Chondrocyte (in vitro differentiated cells): ENCODE data around the gene MTG2. TPM values are rescaled to one million over a fixed set of nuclear protein-coding genes. Genes with fewer than 3 reads are reported as not detected.

Experiments used
- DNase-seq: peaks from one replicate; pipeline ENCODE4 v3.0.0; 2021; ENCODE audit warnings: mixed read lengths, low spot score
- H3K27ac Mint-ChIP-seq: one replicate; pipeline ENCODE4 v1.8.0; 2021; ENCODE audit warnings: mild to moderate bottlenecking, moderate library complexity, mixed read lengths; ENCODE audit not compliant: unreplicated experiment
- H3K27me3 Mint-ChIP-seq: 2 replicates; pipeline ENCODE4 v1.8.0; 2021; ENCODE audit warnings: low read depth, mixed read lengths
- H3K36me3 Mint-ChIP-seq: 2 replicates; pipeline ENCODE4 v1.8.0; 2021; ENCODE audit warnings: low read depth, mixed read lengths
- H3K4me1 Mint-ChIP-seq: 2 replicates; pipeline ENCODE4 v1.8.0; 2021; ENCODE audit warnings: low read depth, mild to moderate bottlenecking, mixed read lengths
- H3K4me3 Mint-ChIP-seq: one replicate; pipeline ENCODE4 v1.8.0; 2021; ENCODE audit warnings: mild to moderate bottlenecking, moderate library complexity, mixed read lengths; ENCODE audit not compliant: unreplicated experiment
- H3K9me3 Mint-ChIP-seq: 2 replicates; pipeline ENCODE4 v1.8.0; 2021; ENCODE audit warnings: low read depth, mixed read lengths
- CTCF ChIP-seq: fragments of 200-600 bp; sonication (generic); IDR thresholded peaks from 2 replicates; pipeline ENCODE4 v1.5.0; 2021; ENCODE audit warnings: antibody characterized with exemption, mild to moderate bottlenecking, moderate library complexity
- total RNA-seq: library from RNA; stranded (reverse); gene quantifications from 3 replicates; pipeline ENCODE4 v1.2.1, GENCODE V29; 2021

The MTG2 gene
- total RNA-seq, 1 donor from 2014 or later = 22.3 TPM

- peaks cover 17% of the 10 kb centered on the region for H3K4me1 Mint-ChIP-seq
- TF ChIP-seq CTCF = no peak
- no peaks in the 10 kb centered on the region for H3K9me3 Mint-ChIP-seq
- no peaks in the 10 kb centered on the region for H3K36me3 Mint-ChIP-seq
- no peak overlapping the region for H3K4me3 Mint-ChIP-seq
- H3K27ac Mint-ChIP-seq = no peak overlapping the region
- no peaks in the 10 kb centered on the region for H3K27me3 Mint-ChIP-seq
- DNase-seq = no peak
Observed at GRCh38 chr20:62235001-62235776, 52.4 kb downstream of the MTG2 start.

- DNase-seq = no peak
- Mint-ChIP-seq H3K9me3 (no peaks in the 10 kb centered on the region), H3K4me3 (no peak overlapping the region), H3K4me1 (peaks cover 22% of the 10 kb centered on the region), H3K27me3 (no peaks in the 10 kb centered on the region), H3K36me3 (no peaks in the 10 kb centered on the region), H3K27ac (no peak overlapping the region)
- no peak for TF ChIP-seq CTCF
Observed at GRCh38 chr20:62235777-62236157, 52.9 kb downstream of the MTG2 start.

GRCh38 chr20:62236200-62236599, 53.4 kb downstream of the MTG2 start:
- no peak for TF ChIP-seq CTCF
- Mint-ChIP-seq H3K4me3 (no peak overlapping the region), H3K27ac (no peak overlapping the region), H3K9me3 (no peaks in the 10 kb centered on the region), H3K36me3 (no peaks in the 10 kb centered on the region), H3K4me1 (peaks cover 23% of the 10 kb centered on the region), H3K27me3 (no peaks in the 10 kb centered on the region)
- no peak for DNase-seq

- Mint-ChIP-seq H3K4me3 (no peak overlapping the region), H3K36me3 (no peaks in the 10 kb centered on the region), H3K27ac (no peak overlapping the region), H3K9me3 (no peaks in the 10 kb centered on the region), H3K27me3 (no peaks in the 10 kb centered on the region), H3K4me1 (peaks cover 29% of the 10 kb centered on the region)
- TF ChIP-seq CTCF = no peak
- DNase-seq = no peak
Observed at GRCh38 chr20:62236766-62237513, 54.1 kb downstream of the MTG2 start.

- Mint-ChIP-seq H3K36me3 (no peaks in the 10 kb centered on the region), H3K4me1 (peaks cover 34% of the 10 kb centered on the region)
Observed at GRCh38 chr20:62237514-62237800, 54.6 kb downstream of the MTG2 start.

More at GRCh38 chr20:62237514-62237800, 54.6 kb downstream of the MTG2 start:
- Mint-ChIP-seq H3K27ac (no peak overlapping the region), H3K4me3 (peak overlapping the region; percentile 82), H3K9me3 (no peaks in the 10 kb centered on the region), H3K27me3 (no peaks in the 10 kb centered on the region)
- TF ChIP-seq CTCF = no peak
- DNase-seq = no peak
